ENCODE results near the gene MED29.

The MED29 gene

GRCh38 chr19:39433480-39434079 lies 42.4 kb downstream of the MED29 start:
- no peak for DNase-seq

GRCh38 chr19:39434123-39435076 lies 43.2 kb downstream of the MED29 start:
- DNase-seq = no peak

DNA sequence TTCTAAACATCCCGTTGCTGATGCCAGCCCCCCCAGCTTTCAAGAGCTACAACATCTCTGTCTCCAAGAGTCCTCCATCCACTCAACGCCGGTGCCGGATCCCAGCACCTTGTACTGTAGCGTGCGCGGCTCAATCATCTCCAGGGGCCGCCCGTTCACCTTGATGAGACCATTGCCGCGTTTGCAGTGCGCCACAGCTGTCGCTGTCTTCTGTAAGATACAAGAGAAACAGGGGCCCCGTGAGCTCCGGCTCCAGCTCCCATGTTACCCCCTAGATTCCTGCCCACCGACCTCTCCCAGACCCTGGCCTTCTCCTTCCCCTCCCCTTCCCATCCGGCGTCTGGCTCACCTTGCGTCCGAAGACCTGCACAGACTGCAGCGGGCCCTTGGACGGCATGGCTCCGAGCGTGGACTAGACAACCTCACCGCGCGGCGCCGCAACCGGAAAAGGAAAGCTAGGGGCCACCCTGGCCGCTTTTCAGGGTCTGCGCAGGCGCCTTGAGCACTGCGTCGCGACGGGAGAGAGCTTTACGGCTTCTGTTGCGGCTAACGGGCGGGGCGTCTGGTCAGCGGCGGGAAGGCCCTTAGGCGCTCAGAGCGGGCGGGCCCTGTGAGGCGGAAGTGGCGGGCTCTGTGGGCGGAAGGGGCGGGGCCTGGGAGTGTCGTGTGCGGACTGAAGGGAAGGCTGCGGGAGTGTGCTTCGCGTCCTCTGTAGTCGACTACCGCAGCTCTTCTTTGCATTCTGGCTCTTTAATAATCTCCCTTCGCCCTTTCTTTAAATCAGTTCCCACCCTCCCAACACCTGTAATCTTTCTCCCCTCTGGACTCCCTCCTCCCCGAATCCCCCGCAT lies 44.5 kb downstream of the MED29 start, which contains the start of gene RPS16:
Gene RPS16, minus strand, starts transcription at position 451 of the 851 bp plus-strand sequence. Its CDS starts 54 bp downstream, at position 397.
- DNase-seq = peak; percentile 98

DNA sequence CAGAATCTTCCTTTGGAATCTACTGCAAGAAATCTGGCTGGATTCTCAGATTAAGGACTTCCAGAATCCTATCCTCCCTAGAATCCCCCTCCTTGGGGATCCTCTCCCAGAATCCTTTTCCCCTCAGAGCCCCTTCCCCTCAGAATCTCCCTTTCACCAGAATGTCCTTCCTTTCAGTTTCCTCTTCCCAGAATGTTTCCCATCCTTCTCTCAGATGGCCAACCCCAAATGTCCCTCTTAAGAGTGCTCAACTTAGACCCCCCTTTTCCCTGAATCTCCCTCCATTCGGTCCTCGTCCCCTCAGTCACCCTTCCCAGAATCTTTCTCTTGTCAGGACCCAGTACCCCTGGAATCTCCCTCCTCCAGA lies 45.2 kb downstream of the MED29 start:
- DNase-seq = no peak

- DNase-seq = no peak
Measured at GRCh38 chr19:39438270-39438934, 47.2 kb downstream of the MED29 start.

GRCh38 chr19:39444598-39445195 lies 53.5 kb downstream of the MED29 start:
- DNase-seq = no peak

DNA sequence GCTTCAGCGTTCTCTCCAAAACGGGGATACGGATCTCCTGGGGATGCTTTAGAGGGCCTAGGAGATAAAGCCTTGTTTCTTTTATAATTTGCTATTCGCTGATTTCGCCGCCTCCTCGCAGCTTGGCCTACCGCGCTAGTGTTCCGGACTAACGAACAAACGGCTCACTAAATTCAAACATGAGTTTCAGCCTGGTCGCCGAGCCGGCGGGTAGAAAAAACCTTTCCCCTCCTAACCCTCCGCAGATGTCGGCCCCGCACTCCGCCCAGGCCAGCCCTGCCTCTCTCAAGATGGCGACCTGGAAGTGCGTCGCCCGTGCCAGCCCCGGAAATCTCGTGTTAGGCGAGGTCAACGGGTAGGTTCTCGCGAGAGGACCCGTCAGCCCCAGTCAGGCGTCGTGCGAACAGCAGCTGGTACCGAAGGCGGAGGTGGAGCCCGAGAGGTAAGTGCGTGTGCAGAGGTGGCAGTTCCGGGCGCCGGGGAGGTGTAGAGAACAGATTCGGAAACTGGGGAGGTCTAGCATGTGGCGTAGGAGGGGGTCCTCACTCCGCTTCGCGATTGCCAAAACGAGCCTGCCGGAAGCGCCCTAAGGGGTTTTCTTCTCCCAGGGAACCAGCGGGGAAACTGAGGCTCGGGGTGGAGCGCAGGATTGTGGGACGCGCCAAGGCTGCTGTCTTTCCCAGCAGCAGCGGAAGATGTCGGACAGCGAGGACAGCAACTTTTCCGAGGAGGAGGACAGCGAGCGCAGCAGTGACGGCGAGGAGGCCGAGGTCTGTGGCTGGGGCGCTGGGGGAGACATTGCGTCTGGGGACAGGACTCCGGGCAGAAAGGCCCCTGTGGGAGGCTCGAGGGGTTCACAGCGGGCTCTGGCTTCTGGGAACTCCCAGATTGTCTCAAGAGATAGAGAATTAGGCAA lies 54.3 kb downstream of the MED29 start, which contains the start of gene SUPT5H:
Gene SUPT5H, plus strand, starts transcription at position 387 of the 916 bp plus-strand sequence. Its CDS starts 309 bp downstream, at position 696.
- DNase-seq = peak; percentile 97

GRCh38 chr19:39446365-39447084 lies 55.3 kb downstream of the MED29 start:
- no peak for DNase-seq

DNA sequence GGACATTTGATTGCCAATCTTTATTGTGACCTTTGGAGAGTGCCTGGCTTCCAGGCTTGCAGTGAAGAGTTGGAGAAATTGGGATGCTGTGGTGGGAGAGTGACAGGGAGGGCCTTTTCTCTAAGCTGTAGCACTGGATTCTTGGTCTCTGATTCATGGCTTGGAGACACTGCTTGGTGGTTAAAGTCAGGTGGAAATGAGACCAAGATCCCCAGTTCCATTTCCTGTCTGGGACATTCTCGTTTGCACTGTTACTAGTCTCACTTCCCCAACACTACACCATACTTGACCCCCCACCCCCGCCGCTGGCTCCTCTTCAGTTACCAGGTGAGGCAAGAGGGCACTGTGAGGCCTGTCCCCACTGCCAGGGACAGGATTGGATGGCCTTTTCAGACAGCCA lies 57.1 kb downstream of the MED29 start:
- DNase-seq = no peak

- no peak for DNase-seq
Measured at GRCh38 chr19:39449116-39449797, 58.1 kb downstream of the MED29 start.

Data from right forelimb (tissue), 1 donor.